A549 (cell line): ENCODE data around the gene HOXC6. TPM values are rescaled to one million over a fixed set of nuclear protein-coding genes. Genes with fewer than 3 reads are reported as not detected.
A peak's percentile ranks its signal among the peaks of the same experiment; 100 is the strongest.

ENCODE experiments used
- ATAC-seq, 2 experiments: fragments of 200-7000 bp in 1 of 2; fragments of >200 bp in 1 of 2; cut with Nextera tagmentation in 1 of 2; cut with Tn5 transposase in 1 of 2; 3 replicates each; pipeline versions ENCODE4 v1.8.0 to v1.9.1; 2018 to 2020; ENCODE audit warnings: mild to moderate bottlenecking in 1 of 2, moderate library complexity in 1 of 2
- CTCF ChIA-PET: fragments of 300-600 bp; sonication (Branson Sonifier 250); formaldehyde crosslinking; extraction: SDS; loops from one replicate; lab custom pipeline; 2021; ENCODE audit warnings: antibody characterized with exemption, inconsistent platforms; lab: Yijun Ruan, JAX
- POLR2A ChIA-PET: fragments of 350-600 bp; formaldehyde crosslinking; extraction: SDS; loops from one replicate; lab custom pipeline; 2021; ENCODE audit warnings: antibody characterized with exemption, inconsistent platforms; lab: Yijun Ruan, JAX
- DNase-seq, 2 experiments: peaks; one replicate each; pipeline versions ENCODE4 v3.0.0 to v3.0.0-alpha.2; 2011 to 2016; ENCODE audit warnings: low read depth in 1 of 2, low spot score in 1 of 2
- FAIRE-seq: peaks from 2 replicates; lab custom pipeline; 2011; peaks lifted over from hg19 to GRCh38; lab: Jason Lieb, UNC
- H3K27ac ChIP-seq, 2 experiments: fragments of >200 bp; sonication (Bioruptor Twin); formaldehyde crosslinking; 3 replicates each; pipeline ENCODE4 v1.5.1; 2016 to 2017
- H3K4me1 ChIP-seq: fragments of >200 bp; sonication (Bioruptor Twin); formaldehyde crosslinking; 3 replicates; pipeline ENCODE4 v1.6.1; 2016
- H3K4me2 ChIP-seq: fragments of >200 bp; sonication (Bioruptor Twin); formaldehyde crosslinking; 3 replicates; pipeline ENCODE4 v1.6.1; 2016
- H3K4me3 ChIP-seq: fragments of >200 bp; sonication (Bioruptor Twin); formaldehyde crosslinking; 3 replicates; pipeline ENCODE4 v1.5.1; 2016
- H3K9me3 ChIP-seq: fragments of >200 bp; sonication (Bioruptor Twin); formaldehyde crosslinking; 3 replicates; pipeline ENCODE4 v1.6.1; 2016
- CBX2 ChIP-seq: fragments of 200-600 bp; sonication (generic); IDR thresholded peaks from 2 replicates; pipeline ENCODE4 v1.6.1; 2016; ENCODE audit warnings: low read depth, mild to moderate bottlenecking, borderline replicate concordance
- CBX8 ChIP-seq: fragments of 200-600 bp; sonication (generic); IDR thresholded peaks from 2 replicates; pipeline ENCODE4 v1.6.1; 2016
- FOSL2 ChIP-seq, 2 experiments: fragments of 450-650 bp in 1 of 2; fragments of >200 bp in 1 of 2; sonication (Bioruptor Twin) in 1 of 2; formaldehyde crosslinking; IDR thresholded peaks; 2 replicates each; pipeline versions ENCODE4 v1.5.0 to v1.6.1; 2016 to 2020; ENCODE audit warnings: mild to moderate bottlenecking in 1 of 2, moderate library complexity in 1 of 2
- GATA3 ChIP-seq: IDR thresholded peaks from 2 replicates; pipeline ENCODE4 v1.6.1; 2012; ENCODE audit warnings: borderline replicate concordance
- HOXB13 ChIP-seq: fragments of 250-450 bp; sonication (Bioruptor Pico); IDR thresholded peaks from 2 replicates; pipeline ENCODE4 v1.5.0; 2020; ENCODE audit warnings: low read depth, mild to moderate bottlenecking, moderate library complexity
- JUN ChIP-seq, 2 experiments: fragments of >200 bp; sonication (Bioruptor Twin); formaldehyde crosslinking; IDR thresholded peaks; 2 replicates in 1 of 2; 3 replicates in 1 of 2; pipeline ENCODE4 v1.6.1; 2016 to 2017
- KDM1A ChIP-seq: fragments of 200-600 bp; sonication (generic); IDR thresholded peaks from 2 replicates; pipeline ENCODE4 v1.6.1; 2016; ENCODE audit warnings: low read depth, mild to moderate bottlenecking
- KDM5A ChIP-seq: fragments of 200-600 bp; sonication (generic); IDR thresholded peaks from 2 replicates; pipeline ENCODE4 v1.6.1; 2016; ENCODE audit warnings: antibody characterized with exemption, mild to moderate bottlenecking
- MAFK ChIP-seq: fragments of 450-650 bp; IDR thresholded peaks from 2 replicates; pipeline ENCODE4 v1.6.1; 2014; ENCODE audit not compliant: partially characterized antibody
- RARB ChIP-seq: fragments of 250-450 bp; sonication (Bioruptor Pico); IDR thresholded peaks from 2 replicates; pipeline ENCODE4 v1.8.0; 2021; ENCODE audit warnings: mild to moderate bottlenecking, moderate library complexity
- RCOR1 ChIP-seq: fragments of 150-350 bp; IDR thresholded peaks from 2 replicates; pipeline ENCODE4 v1.6.1; 2014; ENCODE audit warnings: antibody characterized with exemption, low read length, low read depth
- RFX5 ChIP-seq: fragments of 450-650 bp; IDR thresholded peaks from 2 replicates; pipeline ENCODE4 v1.7.1; 2014; ENCODE audit warnings: antibody characterized with exemption, mild to moderate bottlenecking, moderate library complexity
- TFCP2L1 ChIP-seq: fragments of 250-450 bp; sonication (Bioruptor Pico); IDR thresholded peaks from 2 replicates; pipeline ENCODE4 v1.5.0; 2021; ENCODE audit warnings: mild to moderate bottlenecking
- ZC3H11A ChIP-seq: fragments of 450-650 bp; IDR thresholded peaks from 2 replicates; pipeline ENCODE4 v1.6.1; 2014; ENCODE audit warnings: antibody characterized with exemption, mild to moderate bottlenecking
- WGBS: methylation state at CpG from one replicate; pipeline ENCODE4 v1.1.6; 2017; ENCODE audit errors: missing lambda C conversion rate; 5-methylcytosine and 5-hydroxymethylcytosine counted together
- polyA plus RNA-seq, 4 experiments: library from polyadenylated mRNA; depleted of rRNA in 3 of 4; stranded (reverse); fragments of >200 nt; fragmentation: RNase III in 1 of 4; extraction: RNeasy Plus Mini Kit Qiagen cat#74134 plus additional on column Dnase treatment in 1 of 4; gene quantifications; 2 replicates in 3 of 4; 3 replicates in 1 of 4; pipeline ENCODE4 v1.2.3, GENCODE V29; 2011 to 2017
- TF ChIP-seq, protein P1 (sequence below): fragments of 250-450 bp; sonication (Bioruptor Pico); IDR thresholded peaks from 2 replicates; pipeline ENCODE4 v1.5.0; 2021; ENCODE audit warnings: mild to moderate bottlenecking, moderate library complexity, borderline replicate concordance
- TF ChIP-seq, protein P2 (sequence below): fragments of 150-350 bp; IDR thresholded peaks from 2 replicates; pipeline ENCODE4 v1.6.1; 2014; ENCODE audit warnings: low read depth, mild to moderate bottlenecking, low read length
- TF ChIP-seq, protein P3 (sequence below): fragments of 450-650 bp; IDR thresholded peaks from 2 replicates; pipeline ENCODE4 v1.6.1; 2014; ENCODE audit warnings: antibody characterized with exemption
- TF ChIP-seq, protein P4 (sequence below): fragments of >200 bp; sonication (Bioruptor Twin); formaldehyde crosslinking; IDR thresholded peaks from 3 replicates; pipeline ENCODE4 v1.6.1; 2016

The HOXC6 gene
- polyA plus RNA-seq, 2 of the 4 experiments (the other 2 are of a cell fraction), result 5.2 to 6.0 TPM

DNA sequence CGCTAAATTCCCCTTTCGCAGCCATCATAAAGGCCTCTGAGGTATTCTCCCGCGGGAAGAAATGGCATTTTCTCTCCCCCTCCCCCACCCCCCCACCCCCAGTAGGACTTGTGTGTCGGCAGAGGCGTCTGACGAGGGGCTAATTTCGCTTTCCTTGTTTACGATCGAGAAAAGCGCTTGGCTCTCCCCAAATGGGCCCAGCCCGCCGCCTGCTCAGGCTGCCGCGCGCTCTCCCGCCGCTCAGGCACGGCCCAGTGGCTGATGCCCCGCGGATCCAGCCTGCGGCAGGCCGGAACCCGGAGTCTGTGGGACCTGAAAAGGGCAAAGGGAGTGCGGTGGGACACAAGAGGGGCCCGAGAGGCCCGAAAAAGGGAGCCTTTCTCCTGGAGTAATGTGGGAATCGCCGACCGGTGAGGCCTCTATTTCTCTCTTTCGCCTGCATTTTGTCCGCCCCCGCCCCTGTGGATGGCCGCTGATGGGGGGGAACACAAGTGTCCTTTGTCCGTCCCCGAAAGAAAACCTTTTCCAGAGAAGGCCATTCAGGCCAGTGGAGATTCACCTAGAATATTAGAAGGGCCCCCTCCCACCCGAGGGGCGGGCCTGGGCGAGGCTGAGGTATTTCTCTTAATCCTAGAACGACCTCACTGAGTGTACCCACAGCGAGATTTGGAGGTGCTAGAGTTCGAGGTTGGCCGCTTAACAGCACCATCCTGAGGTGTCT is 9.0 kb upstream of the HOXC6 start:
- POLR2A ChIA-PET, result no interaction called here
- CTCF ChIA-PET, result interaction anchor here (1.0 to 27.9 kb wide), 3 partner anchors 9 to 174 kb away, joined by 3 to 476 read pairs (median 54); partner anchors contain the start of genes HOXC6 and SMUG1
- TF ChIP-seq TFCP2L1 (CRISPR knock-in tag) (no peak), MAFK (no peak), ZC3H11A (no peak), GATA3 (no peak)
- Histone ChIP-seq H3K4me2 (peak overlapping the region; percentile 96), H3K4me1 (peaks cover 35% of the 10 kb centered on the region), H3K27ac (peak overlapping the region; percentile 96 to 99; a peak in 5 of 6 replicates), H3K9me3 (no peaks in the 10 kb centered on the region), H3K4me3 (no peak overlapping the region; the same call in 2 of the 3 replicates)
- DNase-seq (no peak), ATAC-seq (no peak), FAIRE-seq (no peak)
- WGBS, result 94% methylated on average over 41 of the region's 43 CpGs

DNA sequence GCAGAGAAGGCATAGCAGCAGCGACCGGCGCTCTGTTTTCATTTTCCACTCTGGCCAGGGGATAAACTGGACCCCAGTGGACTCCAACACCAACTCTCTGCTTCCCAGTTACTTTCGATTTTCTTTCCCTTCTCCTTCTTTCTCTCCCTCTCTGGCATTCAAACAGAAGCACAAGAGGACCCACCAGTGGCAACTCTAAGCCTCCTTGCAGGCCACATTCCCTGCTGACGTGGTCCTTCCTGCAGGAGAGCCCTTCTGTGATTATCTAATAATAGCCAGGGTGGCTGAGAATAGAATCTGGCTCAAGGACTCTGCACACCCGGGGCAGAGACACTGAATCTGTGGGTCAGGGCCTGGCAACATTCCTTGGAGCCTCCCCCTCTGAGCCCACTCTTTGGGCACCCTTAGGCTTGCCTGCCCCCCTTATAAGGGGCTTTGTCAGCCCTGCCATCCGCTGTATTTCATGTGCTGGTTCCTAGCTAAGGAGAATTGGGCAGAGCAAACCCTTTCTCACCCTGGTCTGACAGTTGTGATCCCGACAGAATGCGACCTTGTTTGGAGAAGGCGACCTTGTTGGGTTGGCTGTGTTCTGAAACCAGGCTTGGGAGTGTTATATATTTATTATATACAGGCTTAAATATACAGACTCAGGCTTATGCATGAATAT is 8.2 kb upstream of the HOXC6 start:
- Histone ChIP-seq H3K9me3 (no peaks in the 10 kb centered on the region), H3K4me1 (peaks cover 34% of the 10 kb centered on the region), H3K4me3 (no peak overlapping the region), H3K27ac (peak overlapping the region in 1 of 2 experiments; percentile 99; a peak in 4 of 6 replicates), H3K4me2 (peak overlapping the region; percentile 96)
- FAIRE-seq, result no peak
- no peak for DNase-seq
- CTCF ChIA-PET, result interaction anchor here (1.0 to 27.9 kb wide), 5 partner anchors 8 to 194 kb away, joined by 3 to 476 read pairs (median 54); partner anchors contain the start of genes HOXC5, HOXC6 and SMUG1
- WGBS, result 74% methylated on average over 10 of the region's 10 CpGs
- ATAC-seq, result no peak
- TF ChIP-seq RARB (no peak), KDM1A (no peak), HOXB13 (CRISPR knock-in tag) (no peak), RCOR1 (no peak), FOSL2 (IDR thresholded peaks at IDR 0.05) (no peak), FOSL2 (CRISPR knock-in tag; IDR thresholded peaks at IDR 0.05) (no peak)
- TF ChIP-seq, protein P1, sequence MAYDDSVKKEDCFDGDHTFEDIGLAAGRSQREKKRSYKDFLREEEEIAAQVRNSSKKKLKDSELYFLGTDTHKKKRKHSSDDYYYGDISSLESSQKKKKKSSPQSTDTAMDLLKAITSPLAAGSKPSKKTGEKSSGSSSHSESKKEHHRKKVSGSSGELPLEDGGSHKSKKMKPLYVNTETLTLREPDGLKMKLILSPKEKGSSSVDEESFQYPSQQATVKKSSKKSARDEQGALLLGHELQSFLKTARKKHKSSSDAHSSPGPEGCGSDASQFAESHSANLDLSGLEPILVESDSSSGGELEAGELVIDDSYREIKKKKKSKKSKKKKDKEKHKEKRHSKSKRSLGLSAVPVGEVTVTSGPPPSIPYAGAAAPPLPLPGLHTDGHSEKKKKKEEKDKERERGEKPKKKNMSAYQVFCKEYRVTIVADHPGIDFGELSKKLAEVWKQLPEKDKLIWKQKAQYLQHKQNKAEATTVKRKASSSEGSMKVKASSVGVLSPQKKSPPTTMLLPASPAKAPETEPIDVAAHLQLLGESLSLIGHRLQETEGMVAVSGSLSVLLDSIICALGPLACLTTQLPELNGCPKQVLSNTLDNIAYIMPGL, result no peak
- POLR2A ChIA-PET, result no interaction called here

DNA sequence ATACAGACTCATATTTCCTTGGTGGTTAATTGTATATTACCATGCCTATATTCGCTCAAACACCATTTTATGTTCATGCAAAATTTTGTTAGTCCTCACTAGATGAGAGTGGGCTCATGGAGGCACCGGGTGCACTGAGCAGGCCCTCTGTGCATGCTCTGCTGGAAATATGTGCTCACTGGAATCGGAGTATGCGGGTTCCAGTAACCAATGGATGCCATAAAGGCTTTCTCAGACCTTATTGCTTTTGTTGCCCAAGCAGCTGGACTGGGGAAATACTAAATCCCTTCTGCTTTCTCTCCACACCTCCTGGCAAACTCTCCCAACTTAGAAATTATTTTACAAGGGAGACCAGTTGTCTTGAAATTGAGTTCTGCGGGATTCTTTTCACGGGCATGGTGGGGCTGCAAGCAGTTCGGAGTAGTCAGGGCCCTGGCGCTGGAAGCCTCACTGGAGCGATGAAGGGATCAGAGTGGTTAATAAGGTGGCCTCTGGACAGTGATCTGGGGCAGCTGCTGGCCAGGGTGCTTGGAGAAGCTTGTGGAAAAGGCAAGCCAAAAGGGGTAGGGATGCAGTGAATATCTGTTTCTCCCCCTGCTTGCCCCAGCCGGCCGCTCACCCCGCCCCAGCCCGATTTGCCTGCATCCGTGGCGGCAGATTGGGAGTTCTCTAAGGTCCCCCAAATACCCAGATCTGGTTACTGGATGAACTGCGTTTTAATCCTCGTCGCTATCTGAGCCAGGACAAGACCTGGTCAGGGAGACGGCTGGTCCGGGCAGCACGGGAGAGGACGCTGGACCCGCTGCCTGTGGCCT is 7.4 kb upstream of the HOXC6 start:
- Histone ChIP-seq H3K4me2 (no peak overlapping the region), H3K9me3 (no peaks in the 10 kb centered on the region), H3K4me3 (no peak overlapping the region), H3K27ac (peak overlapping the region in 1 of 2 experiments; percentile 59; a peak in 2 of 6 replicates), H3K4me1 (peaks cover 35% of the 10 kb centered on the region)
- POLR2A ChIA-PET, result no interaction called here
- CTCF ChIA-PET, result interaction anchor here (1.0 to 27.9 kb wide), 10 partner anchors 7 to 319 kb away, joined by 3 to 476 read pairs (median 6); partner anchors contain the start of genes HOXC10, HOXC5, HOXC6 and HOXC8
- WGBS, result 90% methylated on average over 23 of the region's 23 CpGs
- TF ChIP-seq, protein P2, sequence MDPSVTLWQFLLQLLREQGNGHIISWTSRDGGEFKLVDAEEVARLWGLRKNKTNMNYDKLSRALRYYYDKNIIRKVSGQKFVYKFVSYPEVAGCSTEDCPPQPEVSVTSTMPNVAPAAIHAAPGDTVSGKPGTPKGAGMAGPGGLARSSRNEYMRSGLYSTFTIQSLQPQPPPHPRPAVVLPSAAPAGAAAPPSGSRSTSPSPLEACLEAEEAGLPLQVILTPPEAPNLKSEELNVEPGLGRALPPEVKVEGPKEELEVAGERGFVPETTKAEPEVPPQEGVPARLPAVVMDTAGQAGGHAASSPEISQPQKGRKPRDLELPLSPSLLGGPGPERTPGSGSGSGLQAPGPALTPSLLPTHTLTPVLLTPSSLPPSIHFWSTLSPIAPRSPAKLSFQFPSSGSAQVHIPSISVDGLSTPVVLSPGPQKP, result no peak
- TF ChIP-seq KDM5A, result no peak
- no peak for TF ChIP-seq FOSL2 (IDR thresholded peaks at IDR 0.05)
- no peak for TF ChIP-seq FOSL2 (CRISPR knock-in tag; IDR thresholded peaks at IDR 0.05)
- TF ChIP-seq RFX5, result no peak
- TF ChIP-seq CBX8, result no peak
- TF ChIP-seq CBX2, result no peak
- TF ChIP-seq TFCP2L1 (CRISPR knock-in tag), result no peak
- TF ChIP-seq, protein P3, sequence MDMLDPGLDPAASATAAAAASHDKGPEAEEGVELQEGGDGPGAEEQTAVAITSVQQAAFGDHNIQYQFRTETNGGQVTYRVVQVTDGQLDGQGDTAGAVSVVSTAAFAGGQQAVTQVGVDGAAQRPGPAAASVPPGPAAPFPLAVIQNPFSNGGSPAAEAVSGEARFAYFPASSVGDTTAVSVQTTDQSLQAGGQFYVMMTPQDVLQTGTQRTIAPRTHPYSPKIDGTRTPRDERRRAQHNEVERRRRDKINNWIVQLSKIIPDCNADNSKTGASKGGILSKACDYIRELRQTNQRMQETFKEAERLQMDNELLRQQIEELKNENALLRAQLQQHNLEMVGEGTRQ, result no peak
- TF ChIP-seq, protein P4, sequence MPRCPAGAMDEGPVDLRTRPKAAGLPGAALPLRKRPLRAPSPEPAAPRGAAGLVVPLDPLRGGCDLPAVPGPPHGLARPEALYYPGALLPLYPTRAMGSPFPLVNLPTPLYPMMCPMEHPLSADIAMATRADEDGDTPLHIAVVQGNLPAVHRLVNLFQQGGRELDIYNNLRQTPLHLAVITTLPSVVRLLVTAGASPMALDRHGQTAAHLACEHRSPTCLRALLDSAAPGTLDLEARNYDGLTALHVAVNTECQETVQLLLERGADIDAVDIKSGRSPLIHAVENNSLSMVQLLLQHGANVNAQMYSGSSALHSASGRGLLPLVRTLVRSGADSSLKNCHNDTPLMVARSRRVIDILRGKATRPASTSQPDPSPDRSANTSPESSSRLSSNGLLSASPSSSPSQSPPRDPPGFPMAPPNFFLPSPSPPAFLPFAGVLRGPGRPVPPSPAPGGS, result no peak
- no peak for TF ChIP-seq JUN (IDR thresholded peaks at IDR 0.05)
- ATAC-seq (no peak), DNase-seq (no peak), FAIRE-seq (no peak)
